OCI-LY1 (cell line): ENCODE results near the gene AMOT.

ENCODE experiments used
- H2AFZ ChIP-seq: fragments of 200-600 bp; sonication (generic), shearing (Covaris generic); 2 replicates; pipeline ENCODE4 v1.6.0; 2014; ENCODE audit warnings: antibody characterized with exemption, mild to moderate bottlenecking, low read length
- H3F3A ChIP-seq: fragments of 200-600 bp; sonication (generic), shearing (Covaris generic); 2 replicates; pipeline ENCODE4 v1.6.0; 2014; ENCODE audit warnings: mild to moderate bottlenecking, antibody characterized with exemption, low read length, moderate library complexity; ENCODE audit not compliant: insufficient read depth
- H3K27ac ChIP-seq: fragments of 200-600 bp; sonication (generic); 2 replicates; pipeline ENCODE4 v1.5.1; 2014; ENCODE audit warnings: low read length, mixed run types, mild to moderate bottlenecking, low read depth; ENCODE audit not compliant: poor library complexity, severe bottlenecking
- H3K27me3 ChIP-seq: fragments of 200-600 bp; sonication (generic); 2 replicates; pipeline ENCODE4 v1.6.0; 2014; ENCODE audit warnings: antibody characterized with exemption, mild to moderate bottlenecking, low read length, moderate library complexity; ENCODE audit not compliant: insufficient read depth
- H3K36me3 ChIP-seq: fragments of 200-600 bp; sonication (generic); 2 replicates; pipeline ENCODE4 v1.6.1; 2014; ENCODE audit warnings: mild to moderate bottlenecking, antibody characterized with exemption, low read length, moderate library complexity, mixed read lengths; ENCODE audit not compliant: insufficient read depth
- H3K4me1 ChIP-seq: fragments of 200-600 bp; sonication (generic); 2 replicates; pipeline ENCODE4 v1.5.1; 2014; ENCODE audit warnings: mild to moderate bottlenecking, low read length, moderate library complexity; ENCODE audit not compliant: insufficient read depth, severe bottlenecking
- H3K4me2 ChIP-seq: fragments of 200-600 bp; sonication (generic), shearing (Covaris generic); 2 replicates; pipeline ENCODE4 v1.6.1; 2014; ENCODE audit warnings: low read length
- H3K4me3 ChIP-seq: fragments of 200-600 bp; sonication (generic); 2 replicates; pipeline ENCODE4 v1.5.1; 2014; ENCODE audit warnings: low read length, low read depth, mild to moderate bottlenecking, mixed read lengths; ENCODE audit not compliant: poor library complexity, severe bottlenecking
- H3K79me2 ChIP-seq: fragments of 200-600 bp; shearing (Covaris generic); 2 replicates; pipeline ENCODE4 v1.6.1; 2016; ENCODE audit warnings: mixed run types, low read length, mixed read lengths; ENCODE audit not compliant: insufficient read depth
- H3K9ac ChIP-seq: fragments of 200-600 bp; sonication (generic), shearing (Covaris generic); 2 replicates; pipeline ENCODE4 v1.6.1; 2014; ENCODE audit warnings: mild to moderate bottlenecking, low read length, mixed read lengths
- H3K9me2 ChIP-seq: fragments of 200-600 bp; sonication (generic), shearing (Covaris generic); 2 replicates; pipeline ENCODE4 v1.6.1; 2014; ENCODE audit warnings: low read depth, mild to moderate bottlenecking, low read length, mixed read lengths
- H3K9me3 ChIP-seq: fragments of 200-600 bp; shearing (Covaris generic); 2 replicates; pipeline ENCODE4 v1.6.1; 2014; ENCODE audit warnings: low read length, mixed read lengths
- H4K20me1 ChIP-seq: fragments of 200-600 bp; sonication (generic), shearing (Covaris generic); 2 replicates; pipeline ENCODE4 v1.6.0; 2016; ENCODE audit warnings: mild to moderate bottlenecking, low read length; ENCODE audit not compliant: insufficient read depth
- CTCF ChIP-seq: fragments of 200-600 bp; sonication (generic), shearing (Covaris generic); IDR thresholded peaks from 2 replicates; pipeline ENCODE4 v1.5.1; 2017; ENCODE audit warnings: mild to moderate bottlenecking, antibody characterized with exemption, low read length, moderate library complexity, mixed read lengths
- EZH2 ChIP-seq: fragments of 200-600 bp; sonication (generic), shearing (Covaris generic); IDR thresholded peaks from 2 replicates; pipeline ENCODE4 v1.8.0; 2017; ENCODE audit warnings: borderline replicate concordance, mixed run types, mild to moderate bottlenecking, antibody characterized with exemption, low read length, moderate library complexity, mixed read lengths

The AMOT gene

GRCh38 chrX:112834031-112834845, 6.4 kb downstream of the AMOT start:
- Histone ChIP-seq H3K27ac (no peak overlapping the region), H2AFZ (no peak overlapping the region), H3K4me1 (no peaks in the 10 kb centered on the region), H3K9ac (no peak overlapping the region), H3K4me3 (no peak overlapping the region), H3K36me3 (no peaks in the 10 kb centered on the region), H3K79me2 (no peaks in the 10 kb centered on the region), H3K9me2 (no peaks in the 10 kb centered on the region), H4K20me1 (no peaks in the 10 kb centered on the region), H3K9me3 (no peaks in the 10 kb centered on the region), H3F3A (no peaks in the 10 kb centered on the region), H3K4me2 (no peak overlapping the region), H3K27me3 (no peaks in the 10 kb centered on the region)
- TF ChIP-seq EZH2 (no peak), CTCF (no peak)

GRCh38 chrX:112832481-112833095, 8.0 kb downstream of the AMOT start:
- H2AFZ ChIP-seq = no peak overlapping the region
- no peak overlapping the region for H3K9ac ChIP-seq
- H3K9me2 ChIP-seq = no peaks in the 10 kb centered on the region
- H3K27ac ChIP-seq = no peak overlapping the region
- no peaks in the 10 kb centered on the region for H3K79me2 ChIP-seq
- no peaks in the 10 kb centered on the region for H3K36me3 ChIP-seq
- H3K27me3 ChIP-seq = no peaks in the 10 kb centered on the region
- no peak overlapping the region for H3K4me3 ChIP-seq
- no peak overlapping the region for H3K4me2 ChIP-seq
- TF ChIP-seq CTCF (no peak), EZH2 (no peak)
- H3K9me3 ChIP-seq = no peaks in the 10 kb centered on the region
- H3F3A ChIP-seq = no peaks in the 10 kb centered on the region
- no peaks in the 10 kb centered on the region for H4K20me1 ChIP-seq
- no peaks in the 10 kb centered on the region for H3K4me1 ChIP-seq

- H3K9ac ChIP-seq = no peak overlapping the region
- H3F3A ChIP-seq = no peaks in the 10 kb centered on the region
- H3K27ac ChIP-seq = no peak overlapping the region
- TF ChIP-seq CTCF = no peak
- no peak for TF ChIP-seq EZH2
- H3K27me3 ChIP-seq = no peaks in the 10 kb centered on the region
- no peak overlapping the region for H3K4me2 ChIP-seq
- H3K9me3 ChIP-seq = no peaks in the 10 kb centered on the region
- no peaks in the 10 kb centered on the region for H4K20me1 ChIP-seq
- no peaks in the 10 kb centered on the region for H3K36me3 ChIP-seq
- no peaks in the 10 kb centered on the region for H3K9me2 ChIP-seq
- H3K4me1 ChIP-seq = no peaks in the 10 kb centered on the region
- H3K4me3 ChIP-seq = no peak overlapping the region
- no peaks in the 10 kb centered on the region for H3K79me2 ChIP-seq
- H2AFZ ChIP-seq = no peak overlapping the region
Observed at GRCh38 chrX:112830540-112830939, 10.1 kb downstream of the AMOT start.
